Astrocyte (in vitro differentiated cells and primary cell): ENCODE results near the gene MDM2.

Source experiments
- EZH2 ChIP-seq: IDR thresholded peaks from 2 replicates; pipeline ENCODE4 v1.6.1; 2012; ENCODE audit warnings: mild to moderate bottlenecking, low read length, inconsistent platforms; ENCODE audit not compliant: insufficient read depth
- TF ChIP-seq, protein P1 (sequence below): IDR thresholded peaks from 2 replicates; pipeline ENCODE4 v1.5.1; 2011; ENCODE audit warnings: low read depth, mild to moderate bottlenecking, inconsistent platforms, low read length, moderate library complexity; ENCODE audit not compliant: insufficient read depth

GRCh38 chr12:68878846-68879245 lies 70.9 kb downstream of the MDM2 start:
- no peak for TF ChIP-seq EZH2
- TF ChIP-seq, protein P1, sequence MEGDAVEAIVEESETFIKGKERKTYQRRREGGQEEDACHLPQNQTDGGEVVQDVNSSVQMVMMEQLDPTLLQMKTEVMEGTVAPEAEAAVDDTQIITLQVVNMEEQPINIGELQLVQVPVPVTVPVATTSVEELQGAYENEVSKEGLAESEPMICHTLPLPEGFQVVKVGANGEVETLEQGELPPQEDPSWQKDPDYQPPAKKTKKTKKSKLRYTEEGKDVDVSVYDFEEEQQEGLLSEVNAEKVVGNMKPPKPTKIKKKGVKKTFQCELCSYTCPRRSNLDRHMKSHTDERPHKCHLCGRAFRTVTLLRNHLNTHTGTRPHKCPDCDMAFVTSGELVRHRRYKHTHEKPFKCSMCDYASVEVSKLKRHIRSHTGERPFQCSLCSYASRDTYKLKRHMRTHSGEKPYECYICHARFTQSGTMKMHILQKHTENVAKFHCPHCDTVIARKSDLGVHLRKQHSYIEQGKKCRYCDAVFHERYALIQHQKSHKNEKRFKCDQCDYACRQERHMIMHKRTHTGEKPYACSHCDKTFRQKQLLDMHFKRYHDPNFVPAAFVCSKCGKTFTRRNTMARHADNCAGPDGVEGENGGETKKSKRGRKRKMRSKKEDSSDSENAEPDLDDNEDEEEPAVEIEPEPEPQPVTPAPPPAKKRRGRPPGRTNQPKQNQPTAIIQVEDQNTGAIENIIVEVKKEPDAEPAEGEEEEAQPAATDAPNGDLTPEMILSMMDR, result no peak
